Memory B cell (primary cell): ENCODE measurements around the gene CNTNAP2.

Experiments
- ATAC-seq: fragments of 150-1000 bp; cut with Tn5 transposase; 2 replicates; pipeline ENCODE4 v1.10.0; 2021; ENCODE audit warnings: low read depth, mild to moderate bottlenecking, moderate library complexity
- DNase-seq, 2 donors: peaks; one replicate each; pipeline ENCODE4 v3.0.0; 2022; ENCODE audit warnings: low spot score in 2 of 2
- H3K27ac Mint-ChIP-seq: one replicate; pipeline ENCODE4 v1.8.0; 2022; ENCODE audit warnings: mild to moderate bottlenecking, moderate library complexity, mixed read lengths
- H3K27me3 Mint-ChIP-seq: one replicate; pipeline ENCODE4 v1.8.0; 2022; ENCODE audit warnings: mixed read lengths
- H3K36me3 Mint-ChIP-seq: one replicate; pipeline ENCODE4 v1.8.0; 2022; ENCODE audit warnings: mild to moderate bottlenecking, mixed read lengths
- H3K4me1 Mint-ChIP-seq: one replicate; pipeline ENCODE4 v1.8.0; 2022; ENCODE audit warnings: mixed read lengths
- H3K4me3 Mint-ChIP-seq: one replicate; pipeline ENCODE4 v1.8.0; 2022; ENCODE audit warnings: mild to moderate bottlenecking, moderate library complexity, mixed read lengths
- H3K9me3 Mint-ChIP-seq: one replicate; pipeline ENCODE4 v1.8.0; 2022; ENCODE audit warnings: mixed read lengths

The CNTNAP2 gene

DNA sequence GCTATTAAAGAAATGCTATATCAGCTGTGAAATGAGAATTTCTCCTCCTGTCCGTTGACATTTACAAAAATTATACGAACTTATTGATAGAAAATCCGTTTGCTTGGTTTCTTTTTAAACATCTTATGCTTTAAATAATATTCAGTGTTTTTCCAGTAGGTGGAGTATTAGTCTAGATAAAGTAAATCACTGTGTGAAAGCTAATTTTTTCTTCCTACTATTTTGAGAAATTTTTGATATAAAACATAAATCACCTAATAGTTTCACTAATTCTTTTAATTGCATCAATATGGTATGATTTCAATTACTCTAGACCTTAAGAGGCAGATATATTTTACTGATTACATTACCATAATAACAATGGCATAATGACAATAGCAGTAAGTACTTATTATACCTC, 2138.7 kb downstream of the CNTNAP2 start:
- Mint-ChIP-seq H3K27me3 (peaks cover 19% of the 10 kb centered on the region), H3K9me3 (peaks cover 15% of the 10 kb centered on the region), H3K4me1 (no peaks in the 10 kb centered on the region), H3K4me3 (no peak overlapping the region), H3K36me3 (peaks cover 10% of the 10 kb centered on the region), H3K27ac (no peak overlapping the region)
- no peak for DNase-seq
- no peak for ATAC-seq

DNA sequence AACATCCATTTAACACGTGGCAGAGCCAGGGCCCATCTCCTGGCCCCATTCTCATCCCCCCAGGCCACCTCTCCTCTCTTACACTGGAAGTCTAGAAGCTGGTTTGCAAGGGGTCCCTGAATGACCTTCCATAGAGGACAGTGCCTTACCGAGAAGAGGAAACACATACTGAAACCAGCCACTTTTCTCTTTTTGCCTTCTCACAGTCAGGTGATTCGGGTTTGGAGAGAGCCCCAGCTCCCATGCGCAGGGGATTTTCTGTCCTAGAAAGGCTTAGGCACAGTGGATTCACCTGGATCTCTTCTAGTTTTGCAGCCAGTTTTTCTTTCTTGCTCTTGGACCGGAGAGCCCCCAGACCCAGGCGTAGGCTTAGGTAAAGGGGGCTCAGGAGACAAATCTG, 2139.8 kb downstream of the CNTNAP2 start:
- Mint-ChIP-seq H3K27ac (no peak overlapping the region), H3K9me3 (peaks cover 9% of the 10 kb centered on the region), H3K27me3 (peaks cover 19% of the 10 kb centered on the region), H3K36me3 (peaks cover 10% of the 10 kb centered on the region), H3K4me3 (no peak overlapping the region), H3K4me1 (no peaks in the 10 kb centered on the region)
- DNase-seq, result no peak
- ATAC-seq, result no peak

DNA sequence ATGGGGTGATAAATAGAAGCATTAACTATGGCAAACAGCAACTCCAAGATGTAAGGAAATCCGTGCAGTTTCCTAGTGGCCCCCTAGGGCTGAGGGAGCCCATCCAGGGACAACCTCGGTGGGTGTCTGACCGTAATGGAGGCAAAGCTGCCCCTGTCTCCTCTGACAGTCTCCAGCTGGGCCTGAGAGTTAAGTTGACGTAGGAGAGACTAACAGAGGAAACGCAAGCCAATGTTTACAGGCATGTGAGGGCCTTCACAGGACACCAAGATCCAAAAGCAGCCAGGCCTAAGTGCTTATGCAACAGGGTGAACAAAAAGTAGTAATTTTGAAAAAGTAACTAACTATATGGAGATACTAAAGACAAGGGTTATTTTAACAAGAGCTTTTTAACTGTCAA, 2144.0 kb downstream of the CNTNAP2 start:
- ATAC-seq (no peak), DNase-seq (no peak)
- Mint-ChIP-seq H3K27me3 (peaks cover 6% of the 10 kb centered on the region), H3K9me3 (no peaks in the 10 kb centered on the region), H3K27ac (no peak overlapping the region), H3K4me1 (peaks cover 11% of the 10 kb centered on the region), H3K36me3 (no peaks in the 10 kb centered on the region), H3K4me3 (no peak overlapping the region)

DNA sequence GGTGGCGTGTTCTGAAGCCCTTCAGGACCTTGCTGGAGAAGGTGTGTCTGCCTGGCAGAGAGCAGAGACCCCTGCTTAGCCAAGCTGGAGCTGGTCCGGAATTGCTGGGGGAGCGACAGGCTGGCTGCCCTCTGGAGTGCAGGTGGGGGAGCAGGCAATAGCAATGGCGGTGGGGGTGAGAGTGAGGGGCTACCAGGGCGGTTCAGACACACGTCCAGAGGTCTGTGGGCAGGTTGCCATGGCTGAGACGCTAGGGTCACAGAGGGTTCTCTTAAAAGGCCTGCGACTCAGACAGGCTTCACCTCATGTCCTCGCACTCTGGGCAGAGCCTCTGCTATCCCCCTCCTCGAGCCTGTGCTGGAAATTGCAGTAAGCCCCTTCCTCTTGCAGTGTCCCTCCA, 2144.9 kb downstream of the CNTNAP2 start:
- no peaks in the 10 kb centered on the region for H3K9me3 Mint-ChIP-seq
- no peak overlapping the region for H3K27ac Mint-ChIP-seq
- ATAC-seq (no peak), DNase-seq (no peak)
- H3K4me1 Mint-ChIP-seq, result peaks cover 19% of the 10 kb centered on the region
- H3K4me3 Mint-ChIP-seq, result no peak overlapping the region
- no peaks in the 10 kb centered on the region for H3K36me3 Mint-ChIP-seq
- peaks cover 2% of the 10 kb centered on the region for H3K27me3 Mint-ChIP-seq

DNA sequence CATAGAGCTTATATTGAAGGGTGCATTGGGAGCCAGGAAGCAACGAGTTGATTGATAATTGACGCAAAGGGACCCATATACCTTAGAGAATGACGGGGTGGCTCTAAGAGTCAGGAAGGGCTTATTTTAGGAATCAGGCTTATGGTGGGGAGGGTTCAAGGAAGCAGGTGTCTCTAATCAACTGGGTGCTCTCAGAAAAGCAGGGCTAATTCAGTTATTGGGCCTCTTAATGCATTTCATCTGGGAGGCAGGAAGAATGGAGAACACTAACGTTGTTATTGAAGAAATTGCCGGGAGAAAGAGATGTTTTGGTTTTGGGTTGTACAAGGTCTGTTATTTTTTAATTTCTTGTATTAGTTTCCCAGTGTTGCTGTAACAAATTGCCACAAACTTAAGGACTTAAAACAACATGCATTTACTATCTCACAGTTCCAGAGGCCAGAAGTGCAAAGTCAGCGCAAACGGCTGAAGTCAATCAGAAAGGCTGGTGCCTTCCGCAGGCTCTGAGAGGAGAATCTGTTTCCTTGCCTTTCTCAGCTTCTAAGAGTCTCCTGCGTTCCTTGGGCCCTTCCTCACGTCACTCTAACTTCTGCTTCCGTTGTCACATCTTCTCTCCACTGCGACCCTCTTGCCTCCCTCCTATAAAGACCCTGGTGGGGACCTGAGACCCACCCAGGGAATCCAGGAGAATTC, 2145.5 kb downstream of the CNTNAP2 start:
- H3K27ac Mint-ChIP-seq, result no peak overlapping the region
- peaks cover 2% of the 10 kb centered on the region for H3K27me3 Mint-ChIP-seq
- H3K4me1 Mint-ChIP-seq, result peaks cover 20% of the 10 kb centered on the region
- H3K4me3 Mint-ChIP-seq, result peak overlapping the region; percentile 56
- DNase-seq (no peak), ATAC-seq (no peak)
- no peaks in the 10 kb centered on the region for H3K36me3 Mint-ChIP-seq
- no peaks in the 10 kb centered on the region for H3K9me3 Mint-ChIP-seq

DNA sequence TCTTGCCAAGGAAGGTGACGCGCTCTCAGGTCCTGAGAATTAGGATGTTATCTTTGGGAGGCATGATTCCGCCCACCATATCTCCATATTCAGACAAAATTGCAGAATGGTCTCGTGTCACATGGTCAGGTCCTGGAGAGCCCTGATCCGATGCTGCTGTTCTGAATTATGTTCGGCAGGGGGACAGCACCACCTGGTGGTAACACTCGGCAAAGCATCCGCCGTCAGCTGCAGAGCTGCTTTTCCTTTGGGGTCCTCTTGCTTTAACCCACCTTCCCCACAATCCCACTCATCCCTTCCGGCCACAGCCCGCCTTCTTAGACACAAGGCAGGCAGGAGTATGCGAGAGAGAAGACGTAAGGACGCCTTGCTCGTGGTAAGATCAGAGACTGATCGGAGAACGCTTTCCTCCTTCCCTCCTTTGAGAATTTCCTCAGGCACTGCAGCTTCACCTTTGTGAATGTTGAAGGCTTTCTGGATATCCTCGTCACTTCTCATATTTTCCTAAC, 2146.2 kb downstream of the CNTNAP2 start:
- peak overlapping the region; percentile 56 for H3K4me3 Mint-ChIP-seq
- no peak overlapping the region for H3K27ac Mint-ChIP-seq
- H3K4me1 Mint-ChIP-seq, result peaks cover 20% of the 10 kb centered on the region
- no peaks in the 10 kb centered on the region for H3K9me3 Mint-ChIP-seq
- peaks cover 2% of the 10 kb centered on the region for H3K27me3 Mint-ChIP-seq
- no peaks in the 10 kb centered on the region for H3K36me3 Mint-ChIP-seq
- ATAC-seq, result peak; percentile 73
- peak; percentile 65 to 73 for DNase-seq

DNA sequence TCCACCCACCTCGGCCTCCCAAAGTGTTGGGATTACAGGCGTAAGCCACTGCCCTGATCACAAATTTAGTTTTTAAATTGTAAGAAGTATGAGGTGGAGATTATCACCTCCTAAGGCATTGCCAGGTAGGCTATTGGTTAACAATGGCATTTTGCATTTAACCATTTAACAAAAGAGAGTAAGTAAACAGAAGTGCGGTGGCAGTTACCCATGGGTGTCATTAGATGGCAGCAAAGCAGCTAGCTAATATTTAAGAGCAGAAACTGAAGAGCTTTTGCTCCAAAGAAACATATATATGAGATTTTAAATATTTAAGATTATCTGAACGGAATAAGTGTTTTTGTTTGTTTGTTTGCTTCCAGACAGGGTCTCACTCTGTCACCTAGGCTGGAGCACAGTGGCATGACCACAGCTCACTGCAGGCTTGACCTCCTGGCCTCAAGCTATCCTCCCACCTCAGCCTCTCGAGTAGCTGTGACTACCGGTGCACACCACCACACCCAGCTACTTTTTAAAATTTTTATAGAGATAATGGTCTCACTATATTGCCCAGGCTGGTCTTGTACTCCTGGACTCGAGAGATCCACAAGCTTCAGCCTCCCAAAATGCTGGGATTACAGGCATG, 2148.4 kb downstream of the CNTNAP2 start:
- no peaks in the 10 kb centered on the region for H3K9me3 Mint-ChIP-seq
- H3K4me1 Mint-ChIP-seq, result peaks cover 20% of the 10 kb centered on the region
- H3K4me3 Mint-ChIP-seq, result no peak overlapping the region
- peaks cover 2% of the 10 kb centered on the region for H3K27me3 Mint-ChIP-seq
- H3K27ac Mint-ChIP-seq, result no peak overlapping the region
- no peaks in the 10 kb centered on the region for H3K36me3 Mint-ChIP-seq
- peak in 1 of 2 donors; percentile 15 for DNase-seq
- ATAC-seq, result peak; percentile 53

DNA sequence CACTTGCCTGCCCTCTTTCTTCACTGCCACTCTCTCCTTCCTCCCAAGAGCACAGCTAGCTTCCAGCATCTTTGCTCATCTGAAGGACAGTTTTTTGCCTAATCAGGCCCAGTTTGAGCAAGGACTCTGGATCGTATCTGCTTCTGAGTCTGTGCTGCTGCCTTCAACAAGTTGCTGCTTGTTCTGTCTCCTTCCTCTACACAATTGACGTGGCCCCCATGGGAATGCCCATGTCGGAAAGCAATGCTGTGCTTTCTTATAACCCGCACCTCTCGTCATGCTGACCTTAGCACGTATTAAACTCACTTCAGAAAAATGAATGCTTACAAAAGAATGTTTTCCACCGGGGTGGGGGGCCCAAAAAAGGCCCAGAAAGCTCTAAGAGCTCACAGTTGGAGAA, 2149.3 kb downstream of the CNTNAP2 start:
- Mint-ChIP-seq H3K4me3 (peak overlapping the region; percentile 46), H3K9me3 (no peaks in the 10 kb centered on the region), H3K36me3 (no peaks in the 10 kb centered on the region), H3K27ac (no peak overlapping the region), H3K27me3 (peaks cover 2% of the 10 kb centered on the region), H3K4me1 (peaks cover 20% of the 10 kb centered on the region)
- ATAC-seq, result no peak
- DNase-seq, result no peak

DNA sequence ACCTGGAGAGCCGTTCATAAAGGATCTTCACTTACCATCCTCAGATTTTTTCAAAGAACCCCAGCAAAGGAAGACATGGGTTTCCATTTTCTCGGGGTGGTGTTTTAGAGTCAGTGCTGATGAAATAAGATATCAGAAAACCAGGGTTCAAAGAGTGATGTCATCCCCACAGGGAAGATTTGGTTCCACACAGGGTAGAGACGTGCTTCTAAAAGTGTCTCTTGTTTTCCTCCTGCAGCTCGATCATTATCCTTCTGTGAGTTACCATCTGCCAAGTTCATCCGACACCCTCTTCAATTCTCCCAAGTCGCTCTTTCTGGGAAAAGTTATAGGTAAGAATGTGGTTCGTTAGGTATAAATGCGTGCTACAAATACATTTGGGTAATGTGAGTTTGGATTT, 2150.2 kb downstream of the CNTNAP2 start:
- H3K27ac Mint-ChIP-seq, result no peak overlapping the region
- no peak overlapping the region for H3K4me3 Mint-ChIP-seq
- H3K4me1 Mint-ChIP-seq, result peaks cover 20% of the 10 kb centered on the region
- no peak for DNase-seq
- H3K36me3 Mint-ChIP-seq, result no peaks in the 10 kb centered on the region
- peaks cover 2% of the 10 kb centered on the region for H3K27me3 Mint-ChIP-seq
- ATAC-seq, result no peak
- H3K9me3 Mint-ChIP-seq, result no peaks in the 10 kb centered on the region

DNA sequence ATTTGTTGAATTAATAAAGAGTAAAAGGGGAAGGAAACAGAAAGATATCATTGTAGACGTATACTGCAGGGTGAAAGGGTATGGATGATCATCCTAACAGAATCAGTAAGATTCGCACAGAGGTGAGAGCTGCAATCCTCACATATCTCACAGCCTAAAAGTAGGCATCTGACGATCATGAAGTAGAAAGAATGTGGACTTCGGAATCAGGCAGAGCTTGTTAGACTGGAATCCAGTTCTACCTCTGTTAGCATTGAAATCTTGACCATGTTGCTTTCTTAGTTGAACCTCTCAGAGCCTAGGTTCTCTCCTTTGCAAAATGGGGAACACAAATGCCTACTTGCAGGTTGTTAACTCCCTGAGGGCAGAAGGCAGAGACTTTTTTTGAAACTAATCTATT, 2154.0 kb downstream of the CNTNAP2 start:
- Mint-ChIP-seq H3K4me3 (no peak overlapping the region), H3K9me3 (no peaks in the 10 kb centered on the region), H3K36me3 (no peaks in the 10 kb centered on the region), H3K4me1 (peaks cover 16% of the 10 kb centered on the region), H3K27me3 (no peaks in the 10 kb centered on the region), H3K27ac (no peak overlapping the region)
- ATAC-seq (no peak), DNase-seq (no peak)

DNA sequence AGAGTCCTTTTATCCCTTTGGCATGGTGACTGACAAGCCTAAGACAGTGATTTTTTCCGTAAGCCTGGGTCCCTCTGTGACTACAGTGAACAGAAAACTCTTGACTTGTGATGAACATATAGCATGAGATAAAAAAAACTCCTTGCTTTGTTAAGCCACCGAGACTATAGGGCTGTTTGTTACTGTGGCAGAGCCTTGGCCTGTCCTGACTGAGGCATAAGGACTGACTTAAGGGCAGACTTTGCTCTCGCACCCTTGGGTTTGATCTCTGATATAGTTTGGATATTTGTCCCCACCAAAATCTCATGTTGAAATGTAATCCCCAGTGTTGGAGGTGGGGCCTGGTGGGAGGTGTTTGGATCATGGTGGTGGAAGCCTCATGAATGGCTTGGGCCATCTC, 2157.5 kb downstream of the CNTNAP2 start:
- Mint-ChIP-seq H3K4me1 (peaks cover 28% of the 10 kb centered on the region), H3K9me3 (peaks cover 1% of the 10 kb centered on the region), H3K4me3 (no peak overlapping the region), H3K27ac (no peak overlapping the region), H3K27me3 (no peaks in the 10 kb centered on the region), H3K36me3 (no peaks in the 10 kb centered on the region)
- no peak for ATAC-seq
- no peak for DNase-seq

DNA sequence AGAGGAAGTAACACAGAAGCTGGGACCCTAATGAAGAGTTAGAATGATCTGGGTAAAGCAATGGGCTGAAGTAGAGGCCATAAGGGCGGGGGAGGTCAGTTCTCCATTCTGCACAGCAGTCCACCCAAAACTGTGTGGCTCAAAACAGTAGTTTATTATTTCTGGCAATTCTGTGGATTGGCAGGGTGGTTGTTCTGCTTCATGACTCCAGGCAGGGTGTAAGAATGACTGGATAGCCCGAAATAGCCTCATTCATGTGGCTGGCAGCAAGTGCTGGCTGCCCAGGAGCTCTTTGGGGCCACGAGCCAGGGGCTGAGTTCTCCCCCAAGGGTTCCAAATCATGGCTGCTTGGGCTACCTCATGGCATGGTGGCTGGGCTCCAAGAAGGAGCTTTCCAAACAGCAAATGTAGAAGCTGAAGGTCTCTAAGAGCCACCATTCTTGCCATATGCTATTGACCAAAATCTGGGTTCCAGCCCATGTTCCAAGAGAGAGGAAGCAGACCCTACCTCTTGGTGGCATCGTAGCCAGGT, 2158.8 kb downstream of the CNTNAP2 start:
- H3K4me3 Mint-ChIP-seq, result no peak overlapping the region
- no peaks in the 10 kb centered on the region for H3K27me3 Mint-ChIP-seq
- H3K9me3 Mint-ChIP-seq, result peaks cover 1% of the 10 kb centered on the region
- peaks cover 30% of the 10 kb centered on the region for H3K4me1 Mint-ChIP-seq
- no peak overlapping the region for H3K27ac Mint-ChIP-seq
- ATAC-seq, result no peak
- peaks cover 3% of the 10 kb centered on the region for H3K36me3 Mint-ChIP-seq
- no peak for DNase-seq

DNA sequence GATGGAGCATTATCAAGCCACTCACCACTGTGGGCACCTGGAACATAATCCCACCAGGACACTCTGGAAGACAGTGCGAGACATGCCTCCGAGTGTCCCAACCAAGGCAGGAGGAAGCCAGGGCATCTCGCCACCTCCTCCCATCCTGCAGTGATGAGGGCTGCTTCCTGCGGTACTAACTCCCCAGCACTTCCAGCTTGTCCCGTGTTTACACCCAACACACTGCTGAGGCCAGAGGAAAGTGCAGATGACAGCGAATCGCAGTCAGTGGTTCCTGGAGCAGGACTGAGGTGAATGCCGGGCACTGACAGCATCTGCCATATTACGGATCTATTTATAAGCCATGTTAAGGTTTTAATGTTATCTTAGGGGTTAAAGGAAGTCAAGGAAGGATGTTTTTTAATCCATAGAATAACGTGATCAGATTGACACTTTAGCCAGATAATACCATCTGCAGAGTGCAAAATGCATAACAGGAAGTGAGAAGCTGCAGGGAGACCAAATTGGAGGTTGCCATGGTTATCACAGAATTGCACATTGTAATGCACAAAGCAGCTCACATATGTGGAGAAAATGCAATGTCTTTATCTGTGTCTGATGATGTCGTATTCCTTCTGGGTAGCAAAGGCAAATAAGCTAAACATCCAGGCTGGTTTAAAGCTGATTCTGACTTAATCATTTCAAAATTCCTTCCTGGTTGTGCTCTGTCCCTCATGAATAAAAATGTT, 2159.9 kb downstream of the CNTNAP2 start:
- Mint-ChIP-seq H3K4me3 (peak overlapping the region; percentile 27), H3K27ac (peak overlapping the region; percentile 36), H3K9me3 (peaks cover 1% of the 10 kb centered on the region), H3K27me3 (no peaks in the 10 kb centered on the region), H3K4me1 (peaks cover 30% of the 10 kb centered on the region), H3K36me3 (peaks cover 3% of the 10 kb centered on the region)
- peak in 1 of 2 donors; percentile 6 for DNase-seq
- peak; percentile 87 for ATAC-seq

DNA sequence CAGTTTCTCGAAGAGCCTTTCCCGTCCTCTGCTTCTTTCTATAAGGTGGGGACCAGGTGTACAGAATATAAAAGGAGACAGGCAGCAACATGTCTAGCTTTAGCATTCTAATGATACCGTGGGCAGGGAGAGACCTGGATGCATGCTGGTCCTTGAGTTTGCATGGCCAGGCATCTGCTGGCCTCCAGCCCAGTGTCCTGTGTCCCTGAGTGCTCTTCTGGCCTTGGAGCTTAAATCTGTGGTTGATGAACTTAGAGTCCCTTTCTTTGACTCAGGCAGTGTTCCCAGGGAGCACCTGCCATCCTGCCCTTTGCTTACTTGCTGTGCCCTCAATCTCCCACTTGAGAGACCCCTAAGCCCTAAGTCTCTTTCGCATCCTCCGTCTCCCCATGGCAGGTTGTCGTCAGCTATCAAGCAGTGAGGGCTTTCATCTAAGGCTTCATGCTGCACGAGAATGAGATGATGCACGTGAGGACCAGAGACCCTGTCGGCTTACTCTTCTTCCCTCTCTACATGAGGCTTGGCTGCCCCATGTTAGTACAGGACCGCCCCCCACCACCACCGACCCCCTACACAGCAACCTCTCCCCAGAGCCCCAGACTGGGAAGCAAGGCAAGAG, 2160.6 kb downstream of the CNTNAP2 start:
- Mint-ChIP-seq H3K36me3 (peaks cover 3% of the 10 kb centered on the region), H3K27me3 (no peaks in the 10 kb centered on the region), H3K27ac (peak overlapping the region; percentile 36), H3K9me3 (peaks cover 1% of the 10 kb centered on the region), H3K4me1 (peaks cover 26% of the 10 kb centered on the region), H3K4me3 (peak overlapping the region; percentile 27)
- no peak for ATAC-seq
- no peak for DNase-seq
